Glutamatergic neuron (in vitro differentiated cells): Measurements from ENCODE around the gene GNA12. TPM values are rescaled to one million over a fixed set of nuclear protein-coding genes. Genes with fewer than 3 reads are reported as not detected.

Experiments
- DNase-seq: peaks from one replicate; pipeline ENCODE4 v3.0.0; 2022
- H3K27ac Mint-ChIP-seq: one replicate; pipeline ENCODE4 v1.8.0; 2020; ENCODE audit warnings: mild to moderate bottlenecking, mixed read lengths, inconsistent platforms; ENCODE audit not compliant: unreplicated experiment
- H3K27me3 Mint-ChIP-seq: one replicate; pipeline ENCODE4 v1.8.0; 2020; ENCODE audit warnings: mild to moderate bottlenecking, moderate library complexity, mixed read lengths, inconsistent platforms; ENCODE audit not compliant: unreplicated experiment
- H3K36me3 Mint-ChIP-seq: one replicate; pipeline ENCODE4 v1.8.0; 2020; ENCODE audit warnings: mild to moderate bottlenecking, mixed read lengths, inconsistent platforms; ENCODE audit not compliant: unreplicated experiment
- H3K4me1 Mint-ChIP-seq: one replicate; pipeline ENCODE4 v1.8.0; 2020; ENCODE audit warnings: mild to moderate bottlenecking, low read depth, mixed read lengths, inconsistent platforms; ENCODE audit not compliant: unreplicated experiment
- H3K4me3 Mint-ChIP-seq: one replicate; pipeline ENCODE4 v1.8.0; 2020; ENCODE audit warnings: mild to moderate bottlenecking, mixed read lengths, inconsistent platforms; ENCODE audit not compliant: unreplicated experiment
- H3K9me3 Mint-ChIP-seq: one replicate; pipeline ENCODE4 v1.8.0; 2020; ENCODE audit warnings: mild to moderate bottlenecking, moderate library complexity, mixed read lengths, inconsistent platforms; ENCODE audit not compliant: unreplicated experiment
- CTCF ChIP-seq: fragments of 200-600 bp; sonication (generic); IDR thresholded peaks from one replicate; pipeline ENCODE4 v1.5.0; 2021; ENCODE audit not compliant: partially characterized antibody, unreplicated experiment
- total RNA-seq: library from RNA; stranded (reverse); fragmentation: NEBNext Ultra II Directional; extraction: Animal tissue kit (Norgen Biotek cat#: 25700); gene quantifications from one replicate; pipeline ENCODE4 v1.2.1, GENCODE V29; 2021; ENCODE audit not compliant: unreplicated experiment

Gene GNA12
- total RNA-seq, 1 donor from 2014 or later, result 66.2 TPM

- Mint-ChIP-seq H3K4me3 (peak overlapping the region; percentile 78), H3K27me3 (peaks cover 11% of the 10 kb centered on the region), H3K36me3 (no peaks in the 10 kb centered on the region), H3K4me1 (peaks cover 51% of the 10 kb centered on the region), H3K9me3 (peaks cover 18% of the 10 kb centered on the region), H3K27ac (peak overlapping the region; percentile 95)
- TF ChIP-seq CTCF, result peak; percentile 46
- peak; percentile 33 for DNase-seq
Measured at GRCh38 chr7:2760098-2760889, 83.8 kb downstream of the GNA12 start.

- peaks cover 11% of the 10 kb centered on the region for H3K27me3 Mint-ChIP-seq
- peak overlapping the region; percentile 78 for H3K4me3 Mint-ChIP-seq
- no peaks in the 10 kb centered on the region for H3K36me3 Mint-ChIP-seq
- peak; percentile 73 for DNase-seq
- H3K9me3 Mint-ChIP-seq, result peaks cover 18% of the 10 kb centered on the region
- no peak for TF ChIP-seq CTCF
- peaks cover 51% of the 10 kb centered on the region for H3K4me1 Mint-ChIP-seq
- H3K27ac Mint-ChIP-seq, result peak overlapping the region; percentile 95
Measured at GRCh38 chr7:2759736-2760097, 84.4 kb downstream of the GNA12 start.

GRCh38 chr7:2758673-2759616 lies 85.2 kb downstream of the GNA12 start:
- no peak for TF ChIP-seq CTCF
- Mint-ChIP-seq H3K36me3 (no peaks in the 10 kb centered on the region), H3K9me3 (peaks cover 16% of the 10 kb centered on the region), H3K4me1 (peaks cover 51% of the 10 kb centered on the region), H3K4me3 (peak overlapping the region; percentile 61), H3K27ac (peak overlapping the region; percentile 95), H3K27me3 (peaks cover 11% of the 10 kb centered on the region)
- no peak for DNase-seq

GRCh38 chr7:2757904-2758672 lies 86.0 kb downstream of the GNA12 start:
- H3K36me3 Mint-ChIP-seq, result no peaks in the 10 kb centered on the region
- no peak for DNase-seq
- H3K27ac Mint-ChIP-seq, result peak overlapping the region; percentile 92
- TF ChIP-seq CTCF, result no peak
- peaks cover 16% of the 10 kb centered on the region for H3K9me3 Mint-ChIP-seq
- peak overlapping the region; percentile 7 for H3K4me3 Mint-ChIP-seq
- H3K4me1 Mint-ChIP-seq, result peaks cover 48% of the 10 kb centered on the region
- H3K27me3 Mint-ChIP-seq, result peaks cover 11% of the 10 kb centered on the region
